ENCODE results near the gene OXCT2.

DNA sequence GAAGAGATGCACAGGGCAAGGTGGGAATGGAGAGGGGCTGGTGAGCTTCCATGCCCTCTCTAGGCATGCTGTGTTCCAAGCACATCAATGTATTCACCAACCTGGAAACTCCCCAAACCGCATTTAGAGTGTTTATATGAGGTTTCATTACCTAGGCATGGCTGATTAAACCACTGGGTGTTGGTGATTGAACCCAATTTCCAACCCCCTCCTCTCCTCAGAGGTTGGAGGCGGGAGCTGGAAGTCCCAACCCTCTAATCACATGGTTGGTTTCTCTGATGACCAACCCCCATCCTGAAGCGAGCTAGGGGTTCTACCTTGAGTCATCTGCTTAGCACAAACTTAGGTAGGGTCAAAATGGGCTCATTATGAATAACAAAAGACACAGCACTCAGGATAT, 35.4 kb downstream of the OXCT2 start:
- TF ChIP-seq, protein P1, sequence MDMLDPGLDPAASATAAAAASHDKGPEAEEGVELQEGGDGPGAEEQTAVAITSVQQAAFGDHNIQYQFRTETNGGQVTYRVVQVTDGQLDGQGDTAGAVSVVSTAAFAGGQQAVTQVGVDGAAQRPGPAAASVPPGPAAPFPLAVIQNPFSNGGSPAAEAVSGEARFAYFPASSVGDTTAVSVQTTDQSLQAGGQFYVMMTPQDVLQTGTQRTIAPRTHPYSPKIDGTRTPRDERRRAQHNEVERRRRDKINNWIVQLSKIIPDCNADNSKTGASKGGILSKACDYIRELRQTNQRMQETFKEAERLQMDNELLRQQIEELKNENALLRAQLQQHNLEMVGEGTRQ (IDR thresholded peaks at IDR 0.05; ENCODE audit: borderline replicate concordance, low read depth, low read length), result no peak
- TF ChIP-seq CHD2 (IDR thresholded peaks at IDR 0.05; ENCODE audit: low read length, partially characterized antibody), result no peak
- TF ChIP-seq, protein P2, sequence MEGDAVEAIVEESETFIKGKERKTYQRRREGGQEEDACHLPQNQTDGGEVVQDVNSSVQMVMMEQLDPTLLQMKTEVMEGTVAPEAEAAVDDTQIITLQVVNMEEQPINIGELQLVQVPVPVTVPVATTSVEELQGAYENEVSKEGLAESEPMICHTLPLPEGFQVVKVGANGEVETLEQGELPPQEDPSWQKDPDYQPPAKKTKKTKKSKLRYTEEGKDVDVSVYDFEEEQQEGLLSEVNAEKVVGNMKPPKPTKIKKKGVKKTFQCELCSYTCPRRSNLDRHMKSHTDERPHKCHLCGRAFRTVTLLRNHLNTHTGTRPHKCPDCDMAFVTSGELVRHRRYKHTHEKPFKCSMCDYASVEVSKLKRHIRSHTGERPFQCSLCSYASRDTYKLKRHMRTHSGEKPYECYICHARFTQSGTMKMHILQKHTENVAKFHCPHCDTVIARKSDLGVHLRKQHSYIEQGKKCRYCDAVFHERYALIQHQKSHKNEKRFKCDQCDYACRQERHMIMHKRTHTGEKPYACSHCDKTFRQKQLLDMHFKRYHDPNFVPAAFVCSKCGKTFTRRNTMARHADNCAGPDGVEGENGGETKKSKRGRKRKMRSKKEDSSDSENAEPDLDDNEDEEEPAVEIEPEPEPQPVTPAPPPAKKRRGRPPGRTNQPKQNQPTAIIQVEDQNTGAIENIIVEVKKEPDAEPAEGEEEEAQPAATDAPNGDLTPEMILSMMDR (IDR thresholded peaks at IDR 0.05), result no peak
